Osteocyte (in vitro differentiated cells): ENCODE data around the gene GALNT9. TPM values are rescaled to one million over a fixed set of nuclear protein-coding genes. Genes with fewer than 3 reads are reported as not detected.

Source experiments
- DNase-seq: peaks from one replicate; pipeline ENCODE4 v3.0.0; 2021; ENCODE audit warnings: mixed read lengths; ENCODE audit not compliant: unreplicated experiment; ENCODE audit errors: extremely low spot score
- H3K27ac Mint-ChIP-seq: one replicate; pipeline ENCODE4 v1.8.0; 2021; ENCODE audit warnings: mild to moderate bottlenecking, mixed read lengths; ENCODE audit not compliant: unreplicated experiment
- H3K27me3 Mint-ChIP-seq: one replicate; pipeline ENCODE4 v1.8.0; 2021; ENCODE audit warnings: mixed read lengths; ENCODE audit not compliant: unreplicated experiment
- H3K36me3 Mint-ChIP-seq: one replicate; pipeline ENCODE4 v1.8.0; 2021; ENCODE audit warnings: mixed read lengths; ENCODE audit not compliant: unreplicated experiment
- H3K4me1 Mint-ChIP-seq: one replicate; pipeline ENCODE4 v1.8.0; 2021; ENCODE audit warnings: mixed read lengths; ENCODE audit not compliant: unreplicated experiment
- H3K4me3 Mint-ChIP-seq: one replicate; pipeline ENCODE4 v1.8.0; 2021; ENCODE audit warnings: mild to moderate bottlenecking, moderate library complexity, mixed read lengths; ENCODE audit not compliant: unreplicated experiment
- H3K9me3 Mint-ChIP-seq: one replicate; pipeline ENCODE4 v1.8.0; 2021; ENCODE audit warnings: mixed read lengths; ENCODE audit not compliant: unreplicated experiment
- CTCF ChIP-seq: fragments of 200-600 bp; sonication (generic); IDR thresholded peaks from 2 replicates; pipeline ENCODE4 v1.5.0; 2021; ENCODE audit warnings: antibody characterized with exemption, mild to moderate bottlenecking, moderate library complexity
- total RNA-seq: library from RNA; stranded (reverse); gene quantifications from 2 replicates; pipeline ENCODE4 v1.2.1, GENCODE V29; 2021

GALNT9 gene
- total RNA-seq, 1 donor from 2014 or later, result not detected

GRCh38 chr12:132216354-132216987 lies 112.9 kb downstream of the GALNT9 start:
- Mint-ChIP-seq H3K27ac (no peak overlapping the region), H3K4me3 (no peak overlapping the region), H3K36me3 (no peaks in the 10 kb centered on the region), H3K27me3 (peaks cover 3% of the 10 kb centered on the region), H3K9me3 (no peaks in the 10 kb centered on the region), H3K4me1 (no peaks in the 10 kb centered on the region)
- TF ChIP-seq CTCF, result no peak
- DNase-seq, result no peak

- Mint-ChIP-seq H3K4me3 (no peak overlapping the region), H3K27ac (no peak overlapping the region), H3K36me3 (no peaks in the 10 kb centered on the region), H3K4me1 (no peaks in the 10 kb centered on the region), H3K9me3 (no peaks in the 10 kb centered on the region), H3K27me3 (peaks cover 3% of the 10 kb centered on the region)
- no peak for DNase-seq
- no peak for TF ChIP-seq CTCF
Observed at GRCh38 chr12:132215299-132215989, 113.9 kb downstream of the GALNT9 start.

GRCh38 chr12:132214891-132215290 lies 114.5 kb downstream of the GALNT9 start:
- no peak for DNase-seq
- no peaks in the 10 kb centered on the region for H3K4me1 Mint-ChIP-seq
- no peaks in the 10 kb centered on the region for H3K9me3 Mint-ChIP-seq
- no peak overlapping the region for H3K27ac Mint-ChIP-seq
- no peak for TF ChIP-seq CTCF
- H3K36me3 Mint-ChIP-seq, result no peaks in the 10 kb centered on the region
- H3K27me3 Mint-ChIP-seq, result peaks cover 3% of the 10 kb centered on the region
- H3K4me3 Mint-ChIP-seq, result no peak overlapping the region

- TF ChIP-seq CTCF, result no peak
- Mint-ChIP-seq H3K9me3 (no peaks in the 10 kb centered on the region), H3K4me3 (no peak overlapping the region), H3K27ac (no peak overlapping the region), H3K36me3 (no peaks in the 10 kb centered on the region), H3K4me1 (no peaks in the 10 kb centered on the region), H3K27me3 (peaks cover 3% of the 10 kb centered on the region)
- DNase-seq, result no peak
Observed at GRCh38 chr12:132214161-132214476, 115.3 kb downstream of the GALNT9 start.

- no peaks in the 10 kb centered on the region for H3K9me3 Mint-ChIP-seq
- DNase-seq, result no peak
- H3K36me3 Mint-ChIP-seq, result no peaks in the 10 kb centered on the region
- TF ChIP-seq CTCF, result no peak
- H3K4me3 Mint-ChIP-seq, result no peak overlapping the region
- H3K27me3 Mint-ChIP-seq, result peaks cover 1% of the 10 kb centered on the region
- H3K4me1 Mint-ChIP-seq, result no peaks in the 10 kb centered on the region
- no peak overlapping the region for H3K27ac Mint-ChIP-seq
Observed at GRCh38 chr12:132213359-132214160, 115.8 kb downstream of the GALNT9 start.
